Adrenal gland (tissue), 5 donors: ENCODE measurements around the gene MAP3K9.

Experiments
- CTCF ChIP-seq, 6 experiments: fragments of 450-650 bp in 4 of 6; fragments of 200-600 bp in 2 of 6; sonication (generic) in 1 of 6; IDR thresholded peaks; 1 replicate in 5 of 6; 2 replicates in 1 of 6; pipeline versions ENCODE4 v1.5.1 to v1.8.0; 2016 to 2021; ENCODE audit warnings: antibody characterized with exemption in 6 of 6, mild to moderate bottlenecking in 2 of 6, moderate library complexity in 1 of 6
- POLR2A ChIP-seq, 2 donors: fragments of 450-650 bp; IDR thresholded peaks; one replicate each; pipeline ENCODE4 v1.6.1; 2017; ENCODE audit warnings: antibody characterized with exemption in 2 of 2, mild to moderate bottlenecking in 2 of 2, moderate library complexity in 1 of 2
- donor health status: DM: no; HTN: no; CAD: no.

- TF ChIP-seq CTCF (IDR thresholded peaks at IDR 0.05) (no peak), POLR2A (IDR thresholded peaks at IDR 0.05) (no peak)
Measured at GRCh38 chr14:70726651-70727375, 82.5 kb downstream of the MAP3K9 start.
